Kidney glomerular epithelial cell (primary cell): ENCODE measurements around the gene XKR8.
A peak's percentile ranks its signal among the peaks of the same experiment; 100 is the strongest.

Experiments
- DNase-seq: peaks from one replicate; lab custom pipeline; 2025; lab: John Stamatoyannopoulos, UW

The XKR8 gene

DNA sequence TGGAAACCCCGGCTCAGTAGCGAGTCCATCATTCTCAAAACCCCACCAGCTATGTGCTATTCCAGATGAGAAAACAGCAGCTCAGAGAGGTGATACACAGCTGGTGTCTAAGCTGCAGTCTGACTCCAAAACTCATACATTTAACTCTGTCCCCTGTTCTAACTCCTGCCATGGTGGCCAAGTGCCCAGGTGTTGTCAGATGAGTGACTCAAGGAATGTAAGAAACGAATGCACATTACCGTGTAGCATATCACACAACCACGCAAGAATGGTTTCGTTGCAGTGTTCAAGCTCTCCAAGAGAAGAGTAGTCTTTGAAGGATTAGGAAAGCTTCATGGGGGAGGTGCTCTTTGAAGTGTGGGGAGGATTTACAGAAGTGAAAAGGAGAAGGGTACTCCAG is 4.7 kb upstream of the XKR8 start:
- DNase-seq = no peak

GRCh38 chr1:27956761-27957160 is 3.0 kb upstream of the XKR8 start:
- no peak for DNase-seq

DNA sequence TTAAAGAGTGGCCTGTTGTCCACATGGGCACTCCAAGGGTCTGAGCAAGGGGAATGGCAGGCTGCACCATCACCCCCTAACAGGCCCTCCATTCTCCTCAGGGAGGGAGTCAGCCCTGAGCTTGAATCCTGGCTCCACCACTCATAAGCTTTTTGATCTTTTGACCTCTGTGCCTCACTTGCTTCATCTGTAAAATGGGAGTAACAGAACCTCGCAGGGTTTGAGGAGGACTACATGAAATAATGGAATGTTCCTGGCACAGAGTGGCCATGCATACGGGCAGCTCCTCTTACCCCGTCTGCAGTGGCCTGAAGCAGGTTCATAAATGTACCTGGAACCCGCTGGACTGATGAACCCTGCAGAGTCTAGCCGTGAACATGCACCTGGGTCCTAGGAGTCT is 2.1 kb upstream of the XKR8 start:
- DNase-seq = no peak

GRCh38 chr1:27958513-27958912 is 1.3 kb upstream of the XKR8 start:
- no peak for DNase-seq

DNA sequence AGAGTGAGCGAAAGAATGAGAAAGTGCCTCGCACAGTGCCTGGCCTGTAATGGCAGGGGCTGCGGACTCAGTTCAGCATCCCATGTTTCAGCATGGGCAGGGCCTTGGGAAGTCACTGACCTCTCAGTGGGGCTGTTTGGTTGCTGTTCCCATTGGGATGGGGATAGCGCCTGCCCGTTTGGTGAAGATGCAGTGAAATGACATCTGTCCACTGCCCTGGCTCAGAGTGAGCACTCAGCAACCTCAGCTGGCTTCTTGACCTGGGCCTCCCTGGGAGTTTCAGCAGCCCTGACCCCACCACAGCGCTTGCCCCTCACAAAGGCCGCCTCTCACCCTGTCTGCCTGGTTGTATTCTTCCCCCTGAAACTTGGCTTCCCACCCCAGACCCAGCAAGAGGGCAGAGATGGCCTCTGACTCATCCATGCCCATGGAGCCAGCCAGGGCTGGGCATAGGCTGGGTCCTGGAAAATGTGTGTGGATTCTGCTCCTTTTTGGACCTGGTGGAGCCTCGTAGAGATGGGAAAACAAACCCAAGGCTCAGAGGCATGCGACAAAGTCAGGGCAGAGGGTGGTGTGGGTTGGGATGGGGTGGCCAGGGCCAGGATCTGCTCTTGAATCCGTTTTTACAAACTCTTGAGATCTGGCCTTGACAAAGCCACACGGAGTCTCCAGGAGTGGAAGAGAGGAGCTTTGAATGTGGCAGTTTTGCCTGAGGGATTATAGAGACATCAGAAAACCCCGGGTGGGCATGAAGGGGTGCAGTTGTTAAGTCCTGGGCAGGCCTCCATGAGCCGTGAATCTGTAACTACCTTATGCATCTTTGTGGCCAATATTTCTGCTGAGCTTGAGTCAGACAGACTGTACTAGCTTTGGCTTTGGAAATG is 1.2 kb downstream of the XKR8 start:
- no peak for DNase-seq

DNA sequence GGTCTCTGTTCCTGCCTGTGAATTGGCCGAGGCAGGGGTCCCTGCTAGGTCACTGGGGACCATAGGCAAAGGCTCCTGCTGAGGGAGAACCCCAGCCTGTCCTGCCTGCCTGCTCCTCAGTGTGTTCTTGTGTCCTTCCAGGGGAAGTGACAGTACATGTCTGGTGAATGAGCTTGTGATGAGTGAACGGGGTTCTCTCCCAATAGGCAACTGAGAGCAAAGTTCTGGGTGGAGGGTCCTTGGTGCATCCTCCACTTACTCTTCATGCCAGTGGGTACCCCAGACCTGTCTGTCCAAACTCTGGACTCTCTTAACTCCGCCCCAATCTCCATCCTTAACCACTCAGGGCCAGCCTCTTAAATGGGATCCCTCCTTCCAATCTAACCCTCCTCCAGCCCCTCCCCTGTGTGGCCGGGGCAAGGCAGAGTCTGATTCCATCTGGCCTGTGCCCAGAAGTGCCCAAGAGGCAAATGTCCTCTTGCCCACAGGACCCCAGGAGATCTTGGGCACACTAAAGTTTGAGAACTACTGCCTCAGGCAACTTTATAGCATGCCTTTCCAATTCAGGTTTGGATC is 2.0 kb downstream of the XKR8 start:
- DNase-seq = no peak

DNA sequence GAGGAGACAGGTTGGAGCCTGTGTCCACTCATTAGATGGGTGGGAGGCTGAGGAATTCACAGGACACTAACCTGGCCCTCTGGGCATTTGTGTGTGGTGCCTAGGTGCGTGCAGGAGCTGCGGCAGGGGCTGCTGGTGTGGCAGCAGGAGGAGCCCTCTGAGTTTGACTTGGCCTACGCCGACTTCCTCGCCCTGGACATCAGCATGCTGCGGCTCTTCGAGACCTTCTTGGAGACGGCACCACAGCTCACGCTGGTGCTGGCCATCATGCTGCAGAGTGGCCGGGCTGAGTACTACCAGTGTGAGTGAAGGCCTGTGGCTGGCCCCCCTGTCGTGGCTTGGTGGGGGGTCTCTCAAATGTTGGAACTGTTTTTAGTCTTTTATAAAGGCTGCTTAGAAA is 3.6 kb downstream of the XKR8 start:
- no peak for DNase-seq

DNA sequence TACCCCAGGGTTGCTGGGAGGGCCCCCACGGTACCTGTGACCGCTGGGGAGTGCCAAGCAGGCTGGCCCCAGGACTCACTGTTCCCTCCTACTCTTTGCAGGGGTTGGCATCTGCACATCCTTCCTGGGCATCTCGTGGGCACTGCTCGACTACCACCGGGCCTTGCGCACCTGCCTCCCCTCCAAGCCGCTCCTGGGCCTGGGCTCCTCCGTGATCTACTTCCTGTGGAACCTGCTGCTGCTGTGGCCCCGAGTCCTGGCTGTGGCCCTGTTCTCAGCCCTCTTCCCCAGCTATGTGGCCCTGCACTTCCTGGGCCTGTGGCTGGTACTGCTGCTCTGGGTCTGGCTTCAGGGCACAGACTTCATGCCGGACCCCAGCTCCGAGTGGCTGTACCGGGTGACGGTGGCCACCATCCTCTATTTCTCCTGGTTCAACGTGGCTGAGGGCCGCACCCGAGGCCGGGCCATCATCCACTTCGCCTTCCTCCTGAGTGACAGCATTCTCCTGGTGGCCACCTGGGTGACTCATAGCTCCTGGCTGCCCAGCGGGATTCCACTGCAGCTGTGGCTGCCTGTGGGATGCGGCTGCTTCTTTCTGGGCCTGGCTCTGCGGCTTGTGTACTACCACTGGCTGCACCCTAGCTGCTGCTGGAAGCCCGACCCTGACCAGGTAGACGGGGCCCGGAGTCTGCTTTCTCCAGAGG is 6.8 kb downstream of the XKR8 start:
- no peak for DNase-seq

DNA sequence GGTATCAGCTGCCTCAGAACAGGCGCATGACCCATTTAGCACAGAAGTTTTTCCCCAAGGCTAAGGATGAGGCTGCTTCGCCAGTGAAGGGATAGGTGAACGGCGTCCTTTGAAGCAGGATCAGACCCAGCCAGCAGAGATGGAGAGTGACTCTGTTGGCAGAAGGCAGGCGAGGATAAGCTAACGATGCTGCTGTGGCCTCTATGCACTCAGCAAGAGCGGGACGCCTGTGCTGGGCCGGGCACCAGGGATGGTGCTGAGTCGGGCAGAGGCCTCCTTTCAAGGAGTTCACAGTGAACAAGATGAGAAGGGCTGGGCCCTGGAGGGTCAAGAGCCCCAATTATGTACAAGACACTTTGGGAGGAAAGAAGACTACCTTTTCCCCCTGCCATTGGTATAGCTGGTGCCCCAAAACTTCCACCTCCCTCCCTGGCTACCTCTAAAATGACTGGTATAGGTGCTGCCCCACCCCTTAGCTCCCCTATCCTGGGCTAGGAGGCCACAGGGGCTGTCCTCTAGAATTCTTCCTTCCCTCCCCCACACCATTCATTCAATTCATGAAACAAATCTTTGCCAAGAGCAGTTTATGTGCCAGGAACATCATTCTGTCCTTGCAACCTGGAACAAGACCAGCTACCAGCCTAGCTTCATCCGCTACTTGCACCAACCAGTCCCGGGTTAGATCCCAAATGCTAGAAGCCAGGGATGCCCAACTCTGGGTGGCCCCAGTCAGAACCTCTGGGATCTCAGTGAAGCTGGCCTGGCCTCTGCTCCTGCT is 7.5 kb downstream of the XKR8 start:
- no peak for DNase-seq

DNA sequence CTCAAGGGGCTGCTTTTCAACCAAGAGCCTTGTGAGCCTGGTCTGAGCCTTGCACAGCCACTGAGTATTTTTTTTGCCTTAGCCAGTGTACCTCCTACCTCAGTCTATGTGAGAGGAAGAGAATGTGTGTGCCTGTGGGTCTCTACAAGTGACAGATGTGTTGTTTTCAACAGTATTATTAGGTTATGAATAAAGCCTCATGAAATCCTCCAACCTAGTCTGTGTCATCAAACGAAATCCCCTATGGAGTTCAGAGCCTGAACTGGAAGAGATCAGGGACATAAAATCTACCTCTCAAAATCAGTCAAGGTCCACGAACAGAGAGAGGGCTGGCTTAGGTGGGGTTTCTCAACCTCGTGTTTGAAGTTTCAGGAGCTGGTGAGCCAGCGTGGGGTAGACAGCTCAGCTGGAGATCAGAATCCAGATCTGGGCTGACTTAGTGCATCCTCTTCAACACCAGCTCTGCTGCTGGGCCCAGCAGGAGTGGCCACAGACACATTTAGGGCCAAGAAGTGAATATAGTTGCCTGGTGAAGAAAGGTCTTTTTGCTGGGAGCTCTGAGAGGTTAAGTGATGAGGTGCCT is 8.2 kb downstream of the XKR8 start:
- no peak for DNase-seq

DNA sequence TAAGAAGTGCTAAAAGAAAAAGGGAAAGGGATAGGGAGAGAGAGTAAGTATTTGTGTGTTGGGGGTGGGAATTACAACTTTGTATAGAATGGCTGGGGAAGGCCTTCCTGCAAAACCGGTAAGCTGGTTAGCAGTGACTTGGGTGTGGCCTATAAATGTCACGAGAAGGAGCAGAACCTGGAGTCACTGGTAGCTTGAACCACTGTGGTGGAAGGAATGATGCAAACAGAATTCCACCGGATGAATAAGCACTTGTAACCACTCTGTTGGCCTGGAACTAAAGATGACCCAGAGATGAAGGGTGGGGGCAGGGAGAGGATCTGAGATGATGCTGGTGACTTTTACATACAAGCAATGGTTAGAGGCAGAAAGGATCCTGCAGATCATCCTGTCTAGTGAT is 8.9 kb downstream of the XKR8 start:
- no peak for DNase-seq

DNA sequence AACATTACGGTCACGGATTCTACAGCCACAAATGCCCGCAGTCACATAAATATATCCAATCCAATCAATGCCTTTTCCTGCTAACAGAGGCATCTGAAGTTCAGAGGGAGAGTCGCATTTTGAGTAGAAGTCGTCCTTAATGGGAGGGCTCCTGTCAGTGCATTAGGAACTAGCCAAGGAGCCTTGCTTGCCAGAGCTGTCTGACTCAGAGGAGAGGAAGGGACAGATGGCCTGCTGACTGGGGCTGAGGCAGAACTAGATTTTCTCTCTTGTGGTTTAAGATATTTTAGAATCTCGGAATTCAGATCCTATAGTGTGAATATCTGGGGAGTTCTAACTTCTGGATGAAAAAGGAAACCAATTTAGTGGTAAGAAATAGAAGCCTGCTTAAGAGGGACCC is 10.6 kb downstream of the XKR8 start:
- no peak for DNase-seq

GRCh38 chr1:27971674-27972073 is 11.9 kb downstream of the XKR8 start:
- DNase-seq = no peak

DNA sequence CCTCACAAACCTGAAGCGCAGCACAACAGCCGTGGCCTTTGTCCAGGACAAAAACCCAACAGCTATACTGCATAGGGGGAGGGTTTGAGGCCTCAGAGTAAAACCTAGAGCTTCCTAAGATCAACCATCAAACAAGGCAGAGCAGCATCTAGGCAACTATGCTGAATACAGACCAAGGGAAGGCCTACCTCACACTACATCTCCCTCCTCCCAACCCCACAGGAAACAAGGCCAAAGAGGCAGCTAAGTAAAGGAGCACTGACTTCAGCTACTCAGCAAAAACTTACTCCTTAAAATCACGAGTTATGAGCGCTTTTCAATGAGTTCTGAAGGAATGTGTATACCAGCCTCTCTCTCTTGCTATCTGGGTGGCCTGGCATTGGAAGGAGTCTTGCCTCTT is 12.4 kb downstream of the XKR8 start:
- DNase-seq = no peak

GRCh38 chr1:27973771-27974416 is 14.1 kb downstream of the XKR8 start:
- DNase-seq = no peak

GRCh38 chr1:27974417-27974781 is 14.6 kb downstream of the XKR8 start:
- no peak for DNase-seq

GRCh38 chr1:27979151-27979858 is 19.5 kb downstream of the XKR8 start:
- DNase-seq = peak; percentile 62

DNA sequence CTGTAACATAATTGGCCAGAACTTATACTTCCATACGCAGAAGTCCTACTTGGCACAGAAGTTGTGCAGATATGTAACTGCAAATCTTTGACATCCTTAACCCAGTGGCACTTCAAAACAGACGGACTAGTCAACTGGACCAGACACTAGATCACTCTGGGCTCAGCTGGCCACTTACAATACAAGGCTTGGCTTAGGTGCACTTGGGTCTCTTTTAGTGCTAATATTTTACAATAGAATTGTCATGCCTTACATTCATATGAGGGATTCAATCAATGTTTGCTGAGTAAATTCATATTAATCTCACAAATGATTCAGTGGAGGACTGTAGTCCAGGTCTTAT is 20.1 kb downstream of the XKR8 start:
- no peak for DNase-seq

DNA sequence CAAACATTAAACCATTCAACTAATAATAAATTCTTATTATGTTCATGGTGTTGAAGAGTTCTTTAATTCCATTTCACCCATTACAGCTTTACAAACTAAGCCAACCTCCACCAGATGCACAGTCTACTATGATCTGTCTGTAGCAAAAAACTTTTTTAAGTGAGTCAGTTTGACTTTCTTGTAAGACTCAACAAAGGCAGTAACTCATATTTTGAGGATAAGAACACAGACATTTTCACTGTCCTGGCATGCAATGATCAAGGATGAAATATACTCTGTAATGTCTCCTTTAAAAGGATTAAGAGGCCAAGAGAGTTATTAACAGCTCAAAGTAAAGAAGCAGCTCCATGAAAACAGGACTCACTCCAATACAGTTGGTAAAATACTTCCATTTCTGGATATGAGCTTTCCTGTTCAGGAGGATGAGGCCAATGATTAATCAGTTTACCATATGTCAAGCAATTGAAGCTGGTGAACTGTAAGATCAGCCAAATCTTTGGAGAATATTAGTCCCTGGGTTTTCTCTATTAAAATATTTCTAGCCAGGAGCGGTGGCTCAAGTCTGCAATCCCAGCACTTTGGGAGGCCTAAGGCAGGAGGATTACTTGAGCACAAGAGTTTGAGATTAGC is 20.6 kb downstream of the XKR8 start:
- DNase-seq = no peak

DNA sequence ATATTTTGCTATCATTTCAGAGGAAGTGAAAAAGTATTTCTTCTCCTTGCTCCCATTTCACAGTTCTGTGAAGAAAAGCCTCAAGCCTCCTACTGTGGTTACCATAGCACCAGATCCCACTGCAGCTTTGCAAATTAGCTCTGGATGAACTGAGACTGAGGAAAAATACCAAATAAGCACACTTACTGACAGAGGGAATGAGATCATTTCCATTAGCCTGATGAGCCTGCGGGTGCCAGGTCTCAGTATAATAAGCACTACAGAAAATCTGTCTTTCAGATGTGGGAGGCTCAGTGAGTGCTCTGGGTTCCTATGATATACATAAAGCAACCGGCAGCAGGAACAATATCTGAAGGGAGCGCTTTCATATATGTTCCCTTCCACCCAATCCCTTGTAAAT is 21.4 kb downstream of the XKR8 start:
- DNase-seq = no peak
